ENCODE data around the gene TIAM1.

The TIAM1 gene

GRCh38 chr21:31329456-31330143 lies 14.5 kb downstream of the TIAM1 start:
- Histone ChIP-seq H3K4me3 (ENCODE audit: low read length) (no peak overlapping the region), H3K9ac (ENCODE audit: low read length) (no peak overlapping the region), H3K27ac (ENCODE audit: low read length) (no peak overlapping the region), H4K20me1 (ENCODE audit: insufficient read depth, low read length) (no peaks in the 10 kb centered on the region), H3K4me1 (ENCODE audit: low read length) (peaks cover 37% of the 10 kb centered on the region), H3K27me3 (ENCODE audit: low read depth, low read length) (no peaks in the 10 kb centered on the region), H3K9me3 (ENCODE audit: insufficient read depth, low read length) (no peaks in the 10 kb centered on the region), H3K79me2 (ENCODE audit: low read length) (no peaks in the 10 kb centered on the region), H3K4me2 (ENCODE audit: low read length) (no peak overlapping the region), H3K36me3 (replicated peaks; ENCODE audit: low read depth, low read length) (no peaks in the 10 kb centered on the region), H2AFZ (ENCODE audit: low read depth, low read length) (no peak overlapping the region)
- no peak for TF ChIP-seq EZH2phosphoT487 (IDR thresholded peaks at IDR 0.05; ENCODE audit: low read depth)
- no peak for TF ChIP-seq CTCF (IDR thresholded peaks at IDR 0.05; ENCODE audit: low read depth, low read length)

DNA sequence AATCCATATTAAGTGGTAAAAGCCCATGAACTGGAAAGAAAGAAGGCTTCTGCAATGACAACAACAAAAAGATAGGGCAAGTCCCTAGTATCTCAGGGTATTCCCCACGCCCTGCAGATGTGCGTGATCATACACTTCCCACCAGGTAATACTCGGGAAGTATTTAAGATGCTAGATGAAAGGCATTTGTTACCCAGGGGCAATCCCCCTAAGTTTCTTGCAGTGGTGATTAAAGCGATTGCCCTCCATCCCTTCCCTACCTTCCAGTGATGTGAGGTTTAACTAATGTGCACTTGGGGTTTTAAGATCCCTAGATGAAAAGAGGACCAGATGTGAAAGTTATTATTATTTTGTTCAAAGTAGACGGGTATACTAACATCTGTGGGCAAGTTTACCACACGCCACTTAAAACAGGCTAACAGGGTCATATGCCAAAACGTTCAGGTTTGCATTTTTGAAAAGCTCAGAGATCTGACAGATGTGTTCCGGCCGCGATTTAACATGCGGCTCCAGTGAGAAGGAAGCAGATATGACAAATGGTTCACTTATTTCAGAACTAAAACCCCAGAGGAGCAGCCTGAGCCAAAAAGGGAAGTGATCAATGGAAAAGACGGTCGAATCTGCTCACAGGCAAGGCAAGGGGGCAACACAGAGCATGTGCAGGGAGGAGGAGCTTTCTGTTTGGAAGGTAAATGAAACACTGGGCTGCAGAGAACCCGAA lies 17.4 kb downstream of the TIAM1 start:
- H3K9me3 ChIP-seq (ENCODE audit: insufficient read depth, low read length), result no peaks in the 10 kb centered on the region
- no peaks in the 10 kb centered on the region for H3K36me3 ChIP-seq (replicated peaks; ENCODE audit: low read depth, low read length)
- peak overlapping the region; percentile 67 for H3K4me3 ChIP-seq (ENCODE audit: low read length)
- H2AFZ ChIP-seq (ENCODE audit: low read depth, low read length), result no peak overlapping the region
- no peaks in the 10 kb centered on the region for H4K20me1 ChIP-seq (ENCODE audit: insufficient read depth, low read length)
- no peaks in the 10 kb centered on the region for H3K79me2 ChIP-seq (ENCODE audit: low read length)
- H3K27me3 ChIP-seq (ENCODE audit: low read depth, low read length), result no peaks in the 10 kb centered on the region
- H3K9ac ChIP-seq (ENCODE audit: low read length), result peak overlapping the region; percentile 63; the same call in 1 of the 2 replicates
- H3K4me2 ChIP-seq (ENCODE audit: low read length), result peak overlapping the region; percentile 88
- peaks cover 37% of the 10 kb centered on the region for H3K4me1 ChIP-seq (ENCODE audit: low read length)
- TF ChIP-seq EZH2phosphoT487 (IDR thresholded peaks at IDR 0.05; ENCODE audit: low read depth), result no peak
- TF ChIP-seq CTCF (IDR thresholded peaks at IDR 0.05; ENCODE audit: low read depth, low read length), result no peak
- H3K27ac ChIP-seq (ENCODE audit: low read length), result peak overlapping the region; percentile 99

DNA sequence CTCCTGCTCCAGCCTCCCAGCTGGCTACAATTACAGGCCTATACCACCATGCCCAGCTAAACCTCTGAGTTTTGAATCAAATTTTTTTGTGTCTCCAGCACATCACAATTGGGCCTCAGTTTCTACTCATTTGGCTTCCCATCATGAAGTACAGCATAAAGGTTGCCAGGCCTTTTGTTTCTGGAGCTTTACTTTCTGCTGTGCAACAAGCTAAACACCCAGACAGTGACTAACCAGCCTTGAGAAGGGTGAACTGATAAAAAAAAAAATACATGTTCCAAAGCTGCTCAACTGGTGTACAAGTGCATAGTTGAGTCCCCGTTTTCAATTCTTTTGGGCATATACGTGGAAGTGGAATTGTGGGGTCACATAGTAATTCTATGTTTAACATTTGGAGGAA lies 25.1 kb downstream of the TIAM1 start:
- no peaks in the 10 kb centered on the region for H3K27me3 ChIP-seq (ENCODE audit: low read depth, low read length)
- no peaks in the 10 kb centered on the region for H3K79me2 ChIP-seq (ENCODE audit: low read length)
- TF ChIP-seq EZH2phosphoT487 (IDR thresholded peaks at IDR 0.05; ENCODE audit: low read depth) (no peak), CTCF (IDR thresholded peaks at IDR 0.05; ENCODE audit: low read depth, low read length) (no peak)
- H3K27ac ChIP-seq (ENCODE audit: low read length), result no peak overlapping the region
- H3K4me1 ChIP-seq (ENCODE audit: low read length), result no peaks in the 10 kb centered on the region
- H2AFZ ChIP-seq (ENCODE audit: low read depth, low read length), result no peak overlapping the region
- H3K9ac ChIP-seq (ENCODE audit: low read length), result no peak overlapping the region
- no peaks in the 10 kb centered on the region for H3K36me3 ChIP-seq (replicated peaks; ENCODE audit: low read depth, low read length)
- H3K4me3 ChIP-seq (ENCODE audit: low read length), result no peak overlapping the region
- no peak overlapping the region for H3K4me2 ChIP-seq (ENCODE audit: low read length)
- H4K20me1 ChIP-seq (ENCODE audit: insufficient read depth, low read length), result no peaks in the 10 kb centered on the region
- no peaks in the 10 kb centered on the region for H3K9me3 ChIP-seq (ENCODE audit: insufficient read depth, low read length)

DNA sequence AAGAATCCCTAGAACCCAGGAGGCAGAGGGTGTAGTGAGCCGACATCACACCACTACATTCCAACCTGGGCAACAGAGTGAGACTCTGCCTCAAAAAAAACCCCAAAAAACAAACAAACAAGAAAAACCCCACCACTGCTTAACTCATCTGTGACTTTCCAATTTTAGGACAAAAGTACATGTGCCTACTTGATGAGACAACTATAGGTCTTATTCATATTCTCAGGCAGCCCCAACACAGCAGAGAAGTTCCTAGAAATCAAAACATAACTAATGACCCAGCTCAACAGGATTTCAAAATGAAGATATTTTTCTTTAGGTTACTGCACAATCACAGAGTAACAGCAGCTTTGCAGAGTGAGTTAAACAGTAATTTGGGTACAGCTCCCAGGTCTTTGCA lies 26.4 kb downstream of the TIAM1 start:
- Histone ChIP-seq H3K36me3 (replicated peaks; ENCODE audit: low read depth, low read length) (no peaks in the 10 kb centered on the region), H3K4me3 (ENCODE audit: low read length) (no peak overlapping the region), H3K79me2 (ENCODE audit: low read length) (no peaks in the 10 kb centered on the region), H3K27me3 (ENCODE audit: low read depth, low read length) (no peaks in the 10 kb centered on the region), H3K27ac (ENCODE audit: low read length) (no peak overlapping the region), H3K4me1 (ENCODE audit: low read length) (no peaks in the 10 kb centered on the region), H2AFZ (ENCODE audit: low read depth, low read length) (no peak overlapping the region), H3K9ac (ENCODE audit: low read length) (no peak overlapping the region), H3K4me2 (ENCODE audit: low read length) (no peak overlapping the region), H4K20me1 (ENCODE audit: insufficient read depth, low read length) (no peaks in the 10 kb centered on the region), H3K9me3 (ENCODE audit: insufficient read depth, low read length) (no peaks in the 10 kb centered on the region)
- TF ChIP-seq EZH2phosphoT487 (IDR thresholded peaks at IDR 0.05; ENCODE audit: low read depth) (no peak), CTCF (IDR thresholded peaks at IDR 0.05; ENCODE audit: low read depth, low read length) (no peak)

Measured in OCI-LY3 (cell line).